SK-N-SH treated with all-trans-retinoic acid at 6 μM for 48 hours (cell line): ENCODE results near the gene EBF4.

ENCODE experiments used
- ATAC-seq: fragments of 200-7000 bp; cut with Tn5 transposase; 3 replicates; pipeline ENCODE4 v1.9.1; 2020; ENCODE audit warnings: mild to moderate bottlenecking, moderate library complexity
- ARNTL ChIP-seq: fragments of 450-650 bp; formaldehyde crosslinking; IDR thresholded peaks from 2 replicates; pipeline ENCODE4 v1.5.0; 2020; ENCODE audit warnings: low read depth, mild to moderate bottlenecking, moderate library complexity, borderline replicate concordance
- BACH2 ChIP-seq: fragments of 250-450 bp; sonication (Bioruptor Pico); IDR thresholded peaks from 2 replicates; pipeline ENCODE4 v1.9.0; 2021; ENCODE audit warnings: mild to moderate bottlenecking, borderline replicate concordance
- CREB5 ChIP-seq: fragments of 250-450 bp; sonication (Bioruptor Pico); IDR thresholded peaks from 2 replicates; pipeline ENCODE4 v1.5.1; 2020; ENCODE audit warnings: low read depth, mild to moderate bottlenecking, moderate library complexity
- CSDC2 ChIP-seq: fragments of 250-450 bp; sonication (Bioruptor Pico); IDR thresholded peaks from 2 replicates; pipeline ENCODE4 v1.5.0; 2020; ENCODE audit warnings: mild to moderate bottlenecking, moderate library complexity
- CSRNP3 ChIP-seq: fragments of 250-450 bp; sonication (Bioruptor Pico); IDR thresholded peaks from 2 replicates; pipeline ENCODE4 v1.5.1; 2021; ENCODE audit warnings: mild to moderate bottlenecking, moderate library complexity
- GLIS3 ChIP-seq: fragments of 250-450 bp; sonication (Bioruptor Pico); IDR thresholded peaks from 2 replicates; pipeline ENCODE4 v1.5.0; 2020; ENCODE audit warnings: mild to moderate bottlenecking, moderate library complexity
- ISL1 ChIP-seq: fragments of 250-450 bp; sonication (Bioruptor Pico); IDR thresholded peaks from 2 replicates; pipeline ENCODE4 v2.1.2; 2022; ENCODE audit warnings: mild to moderate bottlenecking, moderate library complexity
- PATZ1 ChIP-seq: fragments of 250-450 bp; sonication (Bioruptor Pico); IDR thresholded peaks from 2 replicates; pipeline ENCODE4 v1.8.0; 2020; ENCODE audit warnings: mild to moderate bottlenecking, moderate library complexity, borderline replicate concordance
- POU6F1 ChIP-seq: fragments of 250-450 bp; sonication (Bioruptor Pico); IDR thresholded peaks from 2 replicates; pipeline ENCODE4 v1.8.0; 2021; ENCODE audit warnings: low read depth, mild to moderate bottlenecking, moderate library complexity, borderline replicate concordance
- PPARA ChIP-seq: fragments of 250-450 bp; sonication (Bioruptor Pico); IDR thresholded peaks from 2 replicates; pipeline ENCODE4 v1.5.0; 2020; ENCODE audit warnings: mild to moderate bottlenecking, borderline replicate concordance
- RARB ChIP-seq: fragments of 250-450 bp; sonication (Bioruptor Pico); IDR thresholded peaks from 2 replicates; pipeline ENCODE4 v1.8.0; 2021; ENCODE audit warnings: mild to moderate bottlenecking, moderate library complexity
- SNAI2 ChIP-seq: fragments of 250-450 bp; sonication (Bioruptor Pico); IDR thresholded peaks from 2 replicates; pipeline ENCODE4 v1.5.0; 2020; ENCODE audit warnings: mild to moderate bottlenecking, moderate library complexity
- TCF4 ChIP-seq: fragments of 250-450 bp; sonication (Bioruptor Pico); IDR thresholded peaks from 2 replicates; pipeline ENCODE4 v1.8.0; 2021; ENCODE audit warnings: mild to moderate bottlenecking, moderate library complexity, borderline replicate concordance
- TSHZ2 ChIP-seq: fragments of 250-450 bp; sonication (Bioruptor Pico); IDR thresholded peaks from 2 replicates; pipeline ENCODE4 v1.5.0; 2020; ENCODE audit warnings: mild to moderate bottlenecking, moderate library complexity
- ZC3H10 ChIP-seq: fragments of 250-450 bp; sonication (Bioruptor Pico); IDR thresholded peaks from 2 replicates; pipeline ENCODE4 v1.5.1; 2021; ENCODE audit warnings: mild to moderate bottlenecking, moderate library complexity
- ZFP3 ChIP-seq: fragments of 250-450 bp; sonication (Bioruptor Pico); IDR thresholded peaks from 2 replicates; pipeline ENCODE4 v1.5.0; 2020; ENCODE audit warnings: mild to moderate bottlenecking, moderate library complexity
- ZFP30 ChIP-seq: fragments of 450-650 bp; formaldehyde crosslinking; IDR thresholded peaks from 2 replicates; pipeline ENCODE4 v1.5.0; 2022; ENCODE audit warnings: mild to moderate bottlenecking, moderate library complexity
- ZNF565 ChIP-seq: fragments of 450-650 bp; formaldehyde crosslinking; conservative IDR thresholded peaks from 2 replicates; pipeline ENCODE4 v1.5.0; 2020; ENCODE audit warnings: low read depth, mild to moderate bottlenecking, moderate library complexity
- ZNF70 ChIP-seq: fragments of 450-650 bp; formaldehyde crosslinking; IDR thresholded peaks from 2 replicates; pipeline ENCODE4 v1.5.0; 2020; ENCODE audit warnings: mild to moderate bottlenecking, moderate library complexity
- ZNF8 ChIP-seq: fragments of 450-650 bp; formaldehyde crosslinking; IDR thresholded peaks from 2 replicates; pipeline ENCODE4 v1.5.0; 2020; ENCODE audit warnings: mild to moderate bottlenecking, moderate library complexity

EBF4 gene

GRCh38 chr20:2749951-2750490 lies 57.4 kb downstream of the EBF4 start:
- ATAC-seq = no peak

GRCh38 chr20:2750491-2751251 lies 58.1 kb downstream of the EBF4 start:
- no peak for TF ChIP-seq RARB (CRISPR knock-in tag)

More at GRCh38 chr20:2749951-2750490, 57.4 kb downstream of the EBF4 start:
- TF ChIP-seq ISL1 (CRISPR knock-in tag) (no peak), TSHZ2 (CRISPR knock-in tag) (no peak), CREB5 (CRISPR knock-in tag) (no peak), ZNF70 (no peak), BACH2 (no peak), CSDC2 (no peak), GLIS3 (CRISPR knock-in tag) (no peak), PPARA (no peak), ZFP3 (no peak), SNAI2 (CRISPR knock-in tag) (no peak), ZNF8 (CRISPR knock-in tag) (no peak), CSRNP3 (CRISPR knock-in tag) (no peak), ZC3H10 (no peak)

GRCh38 chr20:2751347-2751877 lies 58.8 kb downstream of the EBF4 start:
- ATAC-seq = no peak
- no peak for TF ChIP-seq CSDC2
- no peak for TF ChIP-seq ARNTL (CRISPR knock-in tag)
- no peak for TF ChIP-seq PATZ1 (CRISPR knock-in tag)
- TF ChIP-seq TCF4 (CRISPR knock-in tag) = no peak
- TF ChIP-seq ZC3H10 = no peak
- no peak for TF ChIP-seq CSRNP3 (CRISPR knock-in tag)
- TF ChIP-seq GLIS3 (CRISPR knock-in tag) = no peak
- TF ChIP-seq TSHZ2 (CRISPR knock-in tag) = no peak
- no peak for TF ChIP-seq ZNF565
- TF ChIP-seq PPARA = no peak
- TF ChIP-seq ZFP3 = no peak
- no peak for TF ChIP-seq ZNF8 (CRISPR knock-in tag)
- no peak for TF ChIP-seq ISL1 (CRISPR knock-in tag)
- TF ChIP-seq CREB5 (CRISPR knock-in tag) = no peak
- no peak for TF ChIP-seq POU6F1 (CRISPR knock-in tag)
- no peak for TF ChIP-seq ZNF70
- no peak for TF ChIP-seq ZFP30 (CRISPR knock-in tag)

More at GRCh38 chr20:2750491-2751251, 58.1 kb downstream of the EBF4 start:
- ATAC-seq = no peak
